Uterus (tissue), 4 donors: ENCODE measurements around the gene CAVIN2. TPM values are rescaled to one million over a fixed set of nuclear protein-coding genes. Genes with fewer than 3 reads are reported as not detected.

Experiments
- DNase-seq, 2 donors: peaks; one replicate each; pipeline ENCODE4 v3.0.0-alpha.2; 2019 to 2020
- H3K27ac ChIP-seq, 2 donors: fragments of 200-600 bp; sonication (generic); 1 replicate in 1 of 2; 2 replicates in 1 of 2; pipeline ENCODE4 v1.5.1; 2016 to 2018
- H3K27me3 ChIP-seq, 2 donors: fragments of 200-600 bp; sonication (generic); one replicate each; pipeline ENCODE4 v1.5.1; 2018 to 2019; ENCODE audit warnings: control low read depth in 1 of 2
- H3K36me3 ChIP-seq, 2 donors: fragments of 200-600 bp; sonication (generic); one replicate each; pipeline ENCODE4 v1.5.1; 2019; ENCODE audit warnings: control low read depth in 1 of 2
- H3K4me1 ChIP-seq, 2 donors: fragments of 200-600 bp; sonication (generic); one replicate each; pipeline ENCODE4 v1.5.1; 2018 to 2019; ENCODE audit warnings: control low read depth in 1 of 2
- H3K4me3 ChIP-seq, 2 donors: fragments of 200-600 bp; sonication (generic); 1 replicate in 1 of 2; 2 replicates in 1 of 2; pipeline ENCODE4 v1.5.1; 2018 to 2019; ENCODE audit warnings: mild to moderate bottlenecking in 1 of 2
- H3K9me3 ChIP-seq, 2 donors: fragments of 200-600 bp; sonication (generic); one replicate each; pipeline ENCODE4 v1.5.1; 2019; ENCODE audit warnings: control low read depth in 1 of 2
- POLR2A ChIP-seq, 2 donors: fragments of 450-650 bp; IDR thresholded peaks; one replicate each; pipeline ENCODE4 v1.6.1; 2016; ENCODE audit warnings: antibody characterized with exemption in 2 of 2, mild to moderate bottlenecking in 1 of 2, moderate library complexity in 1 of 2
- intact Hi-C: fragments of 100-400 bp; cut with DNase I; formaldehyde crosslinking; loops from one replicate; pipeline ENCODE4 v1.15.1; 2023; ENCODE audit warnings: low total_unique reads
- total RNA-seq, 4 donors: library from RNA; depleted of rRNA in 3 of 4; stranded (reverse); fragments of >200 nt in 3 of 4; gene quantifications; one replicate each; pipeline versions ENCODE4 v1.1.0 to v1.2.4, GENCODE V29; 2014 to 2023
- TF ChIP-seq, protein P1 (sequence below), 4 experiments: fragments of 200-600 bp in 2 of 4; fragments of 450-650 bp in 2 of 4; sonication (generic) in 2 of 4; IDR thresholded peaks; one replicate each; pipeline ENCODE4 v1.5.1; 2016 to 2019; ENCODE audit warnings: antibody characterized with exemption in 4 of 4, mild to moderate bottlenecking in 2 of 4, moderate library complexity in 1 of 4
- donor health status: DM: yes; HTN: yes; CAD: no.

CAVIN2 gene
- total RNA-seq, 4 donors from 2014 or later = 37.3 to 235 (median 121) TPM

DNA sequence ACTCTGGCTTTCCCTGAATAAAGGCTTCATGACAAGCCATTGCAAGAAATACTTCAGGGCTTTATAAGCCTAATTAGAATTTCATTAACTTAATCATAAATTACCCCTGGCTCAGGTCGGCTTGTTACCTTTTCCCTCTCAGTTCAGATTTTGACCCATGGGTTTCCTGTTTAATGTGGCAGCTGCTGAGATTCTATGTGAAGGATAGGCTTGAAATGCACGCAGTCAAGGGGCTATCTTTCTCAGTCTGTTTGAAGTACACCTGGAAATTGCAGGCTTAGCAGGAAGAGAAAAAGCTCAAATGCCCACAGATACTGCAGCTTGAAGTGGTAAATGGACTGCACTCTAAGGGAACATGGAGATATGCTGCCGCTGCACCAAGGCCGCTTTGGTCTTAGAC, 49.4 kb downstream of the CAVIN2 start:
- Histone ChIP-seq H3K36me3 (no peaks in the 10 kb centered on the region), H3K4me3 (no peak overlapping the region), H3K9me3 (no peaks in the 10 kb centered on the region), H3K27ac (no peak overlapping the region), H3K4me1 (no peaks in the 10 kb centered on the region), H3K27me3 (no peaks in the 10 kb centered on the region)
- intact Hi-C loops = no loop called here
- DNase-seq = no peak
- no peak for TF ChIP-seq POLR2A (IDR thresholded peaks at IDR 0.05)
- TF ChIP-seq, protein P1, sequence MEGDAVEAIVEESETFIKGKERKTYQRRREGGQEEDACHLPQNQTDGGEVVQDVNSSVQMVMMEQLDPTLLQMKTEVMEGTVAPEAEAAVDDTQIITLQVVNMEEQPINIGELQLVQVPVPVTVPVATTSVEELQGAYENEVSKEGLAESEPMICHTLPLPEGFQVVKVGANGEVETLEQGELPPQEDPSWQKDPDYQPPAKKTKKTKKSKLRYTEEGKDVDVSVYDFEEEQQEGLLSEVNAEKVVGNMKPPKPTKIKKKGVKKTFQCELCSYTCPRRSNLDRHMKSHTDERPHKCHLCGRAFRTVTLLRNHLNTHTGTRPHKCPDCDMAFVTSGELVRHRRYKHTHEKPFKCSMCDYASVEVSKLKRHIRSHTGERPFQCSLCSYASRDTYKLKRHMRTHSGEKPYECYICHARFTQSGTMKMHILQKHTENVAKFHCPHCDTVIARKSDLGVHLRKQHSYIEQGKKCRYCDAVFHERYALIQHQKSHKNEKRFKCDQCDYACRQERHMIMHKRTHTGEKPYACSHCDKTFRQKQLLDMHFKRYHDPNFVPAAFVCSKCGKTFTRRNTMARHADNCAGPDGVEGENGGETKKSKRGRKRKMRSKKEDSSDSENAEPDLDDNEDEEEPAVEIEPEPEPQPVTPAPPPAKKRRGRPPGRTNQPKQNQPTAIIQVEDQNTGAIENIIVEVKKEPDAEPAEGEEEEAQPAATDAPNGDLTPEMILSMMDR (IDR thresholded peaks at IDR 0.05) = no peak

GRCh38 chr2:191795715-191796114, 51.2 kb downstream of the CAVIN2 start:
- H3K4me1 ChIP-seq = no peaks in the 10 kb centered on the region
- no peaks in the 10 kb centered on the region for H3K27me3 ChIP-seq
- H3K36me3 ChIP-seq = no peaks in the 10 kb centered on the region
- TF ChIP-seq, protein P1 (IDR thresholded peaks at IDR 0.05) = no peak
- TF ChIP-seq POLR2A (IDR thresholded peaks at IDR 0.05) = no peak
- H3K9me3 ChIP-seq = no peaks in the 10 kb centered on the region
- no peak overlapping the region for H3K4me3 ChIP-seq
- intact Hi-C loops = no loop called here
- no peak overlapping the region for H3K27ac ChIP-seq
- no peak for DNase-seq

DNA sequence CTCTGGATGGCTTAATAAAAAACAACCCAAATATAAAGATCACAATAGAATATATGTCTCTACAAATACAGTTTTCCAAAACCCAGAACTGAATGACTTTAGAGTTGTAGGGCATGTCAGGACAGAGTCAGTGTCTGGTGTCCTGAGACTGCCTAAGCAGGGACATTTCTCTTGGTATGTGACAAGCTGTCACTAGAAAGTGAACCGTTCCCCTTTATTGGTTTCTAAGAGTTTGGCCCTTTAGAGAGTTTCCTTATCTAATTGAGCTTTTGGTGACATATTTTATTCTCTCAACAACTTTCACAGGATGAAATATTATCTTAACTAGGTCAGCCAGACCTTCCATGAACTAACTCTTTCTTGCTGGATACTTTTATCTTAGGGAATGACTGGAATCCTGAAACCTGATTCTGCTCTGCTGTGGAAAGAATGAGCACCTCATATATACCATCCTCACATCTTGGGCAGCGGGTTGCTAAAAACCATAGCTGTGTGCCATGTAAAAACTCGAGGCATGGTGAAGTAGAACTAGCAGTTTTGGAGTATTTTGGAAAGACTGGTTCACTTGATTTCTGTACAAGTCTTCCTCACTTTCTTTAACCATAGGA, 54.8 kb downstream of the CAVIN2 start:
- no peak for DNase-seq
- H3K9me3 ChIP-seq = no peaks in the 10 kb centered on the region
- no peak overlapping the region for H3K4me3 ChIP-seq
- no peak overlapping the region for H3K27ac ChIP-seq
- H3K27me3 ChIP-seq = no peaks in the 10 kb centered on the region
- no peaks in the 10 kb centered on the region for H3K4me1 ChIP-seq
- no peaks in the 10 kb centered on the region for H3K36me3 ChIP-seq
- TF ChIP-seq, protein P1 (IDR thresholded peaks at IDR 0.05) = no peak
- no peak for TF ChIP-seq POLR2A (IDR thresholded peaks at IDR 0.05)
- intact Hi-C loops = no loop called here

DNA sequence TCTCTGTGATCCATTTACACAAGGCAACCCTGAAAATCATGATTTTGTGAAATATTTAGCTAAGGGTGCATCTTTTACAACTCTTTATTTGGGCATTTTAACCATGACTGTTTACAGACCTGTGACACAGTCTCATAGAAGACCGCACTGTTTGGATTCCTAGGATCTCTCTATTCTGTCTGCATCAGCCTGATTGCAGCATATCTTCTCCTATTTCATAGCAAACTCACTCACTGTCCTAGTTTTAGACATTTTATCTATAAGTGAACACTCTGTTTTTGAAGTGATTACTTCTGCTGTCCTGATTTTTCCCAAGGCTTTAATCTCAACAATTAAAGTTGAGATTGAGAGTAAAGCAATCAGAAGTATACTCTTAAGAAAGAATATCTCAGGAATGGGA, 56.2 kb downstream of the CAVIN2 start:
- TF ChIP-seq, protein P1 (IDR thresholded peaks at IDR 0.05) = no peak
- no peak for TF ChIP-seq POLR2A (IDR thresholded peaks at IDR 0.05)
- no peaks in the 10 kb centered on the region for H3K4me1 ChIP-seq
- intact Hi-C loops = no loop called here
- no peaks in the 10 kb centered on the region for H3K36me3 ChIP-seq
- H3K27ac ChIP-seq = no peak overlapping the region
- no peaks in the 10 kb centered on the region for H3K9me3 ChIP-seq
- no peak for DNase-seq
- no peak overlapping the region for H3K4me3 ChIP-seq
- H3K27me3 ChIP-seq = no peaks in the 10 kb centered on the region

GRCh38 chr2:191789796-191790195, 57.1 kb downstream of the CAVIN2 start:
- TF ChIP-seq, protein P1 (IDR thresholded peaks at IDR 0.05) = no peak
- TF ChIP-seq POLR2A (IDR thresholded peaks at IDR 0.05) = no peak
- intact Hi-C loops = no loop called here

More at GRCh38 chr2:191789796-191790195, 57.1 kb downstream of the CAVIN2 start:
- no peaks in the 10 kb centered on the region for H3K9me3 ChIP-seq
- no peaks in the 10 kb centered on the region for H3K27me3 ChIP-seq
- no peaks in the 10 kb centered on the region for H3K36me3 ChIP-seq
- H3K27ac ChIP-seq = no peak overlapping the region
- H3K4me3 ChIP-seq = no peak overlapping the region
- no peak for DNase-seq
- no peaks in the 10 kb centered on the region for H3K4me1 ChIP-seq
